ENCODE measurements around the gene PRKAR2B.

- TF ChIP-seq CTCF (IDR thresholded peaks at IDR 0.05) (no peak), POLR2A (IDR thresholded peaks at IDR 0.05) (no peak), POLR2AphosphoS5 (IDR thresholded peaks at IDR 0.05) (no peak), EP300 (IDR thresholded peaks at IDR 0.05; ENCODE audit: low read depth) (no peak)
Observed at GRCh38 chr7:107068156-107068555, 23.7 kb downstream of the PRKAR2B start.

Data from transverse colon (tissue), 4 donors.